Trophoblast cell (in vitro differentiated cells and primary cell): Measurements from ENCODE around the gene NEU4.

Source experiments
- DNase-seq, 2 donors: peaks; one replicate each; pipeline ENCODE4 v3.0.0-alpha.2; 2016
- H2AFZ ChIP-seq: 2 replicates; pipeline ENCODE4 v1.6.1; 2013; ENCODE audit warnings: low read length, moderate library complexity, mild to moderate bottlenecking; ENCODE audit not compliant: insufficient read depth, poor library complexity
- H2AK5ac ChIP-seq: 2 replicates; pipeline ENCODE4 v1.6.1; 2013; ENCODE audit warnings: mild to moderate bottlenecking, low read length
- H2BK120ac ChIP-seq: 2 replicates; pipeline ENCODE4 v1.6.1; 2013; ENCODE audit warnings: low read length, mild to moderate bottlenecking, moderate library complexity; ENCODE audit not compliant: insufficient read depth, poor library complexity
- H2BK12ac ChIP-seq: 2 replicates; pipeline ENCODE4 v1.6.1; 2013; ENCODE audit warnings: mild to moderate bottlenecking, low read length, moderate library complexity
- H2BK5ac ChIP-seq: 2 replicates; pipeline ENCODE4 v1.6.1; 2013; ENCODE audit warnings: low read length, low read depth, moderate library complexity, mild to moderate bottlenecking; ENCODE audit not compliant: poor library complexity
- H3K14ac ChIP-seq: 2 replicates; pipeline ENCODE4 v1.6.1; 2013; ENCODE audit warnings: mild to moderate bottlenecking, low read length
- H3K18ac ChIP-seq: 2 replicates; pipeline ENCODE4 v1.6.1; 2013; ENCODE audit warnings: mild to moderate bottlenecking, low read length
- H3K23ac ChIP-seq: 2 replicates; pipeline ENCODE4 v1.6.1; 2013; ENCODE audit warnings: low read length
- H3K27ac ChIP-seq: 2 replicates; pipeline ENCODE4 v1.5.1; 2013; ENCODE audit warnings: low read depth, mild to moderate bottlenecking, inconsistent platforms, low read length, moderate library complexity
- H3K27me3 ChIP-seq: 2 replicates; pipeline ENCODE4 v1.6.1; 2013; ENCODE audit warnings: inconsistent platforms, mild to moderate bottlenecking, low read length, moderate library complexity; ENCODE audit not compliant: insufficient read depth
- H3K36me3 ChIP-seq, 2 experiments: 1 replicate in 1 of 2; 2 replicates in 1 of 2; pipeline ENCODE4 v1.6.1; 2013; ENCODE audit warnings: low read length in 2 of 2, mild to moderate bottlenecking in 2 of 2, moderate library complexity in 1 of 2; ENCODE audit not compliant: insufficient read depth in 2 of 2, control insufficient read depth in 1 of 2
- H3K4ac ChIP-seq: 2 replicates; pipeline ENCODE4 v1.6.1; 2013; ENCODE audit warnings: low read depth, mild to moderate bottlenecking, low read length, moderate library complexity
- H3K4me1 ChIP-seq, 2 experiments: 1 replicate in 1 of 2; 2 replicates in 1 of 2; pipeline ENCODE4 v1.6.1; 2013; ENCODE audit warnings: low read length in 2 of 2, mild to moderate bottlenecking in 2 of 2, moderate library complexity in 1 of 2; ENCODE audit not compliant: insufficient read depth in 2 of 2, control insufficient read depth in 1 of 2
- H3K4me2 ChIP-seq: 2 replicates; pipeline ENCODE4 v1.6.1; 2013; ENCODE audit warnings: inconsistent platforms, mild to moderate bottlenecking, low read length, moderate library complexity
- H3K4me3 ChIP-seq: 2 replicates; pipeline ENCODE4 v1.5.1; 2013; ENCODE audit warnings: mild to moderate bottlenecking, low read depth, low read length, inconsistent platforms
- H3K79me1 ChIP-seq: one replicate; pipeline ENCODE4 v1.6.1; 2013; ENCODE audit warnings: low read length
- H3K79me2 ChIP-seq: 2 replicates; pipeline ENCODE4 v1.6.1; 2013; ENCODE audit warnings: low read length, mild to moderate bottlenecking; ENCODE audit not compliant: control insufficient read depth, insufficient read depth, poor library complexity
- H3K9ac ChIP-seq: 2 replicates; pipeline ENCODE4 v1.6.1; 2013; ENCODE audit warnings: mild to moderate bottlenecking, low read length
- H3K9me3 ChIP-seq: 2 replicates; pipeline ENCODE4 v1.6.1; 2013; ENCODE audit warnings: low read depth, mild to moderate bottlenecking, control low read depth, inconsistent platforms, low read length; ENCODE audit not compliant: insufficient read depth
- H4K12ac ChIP-seq: 2 replicates; pipeline ENCODE4 v1.6.1; 2013; ENCODE audit warnings: low read depth, mild to moderate bottlenecking, low read length, moderate library complexity
- H4K8ac ChIP-seq: 2 replicates; pipeline ENCODE4 v1.6.1; 2013; ENCODE audit warnings: low read depth, mild to moderate bottlenecking, low read length, moderate library complexity
- H4K91ac ChIP-seq: one replicate; pipeline ENCODE4 v1.6.1; 2013; ENCODE audit warnings: low read depth, mild to moderate bottlenecking, low read length, moderate library complexity
- WGBS: extraction: QIAGEN DNeasy Blood & Tissue Kit; methylation state at CpG from one replicate; pipeline ENCODE4 v1.1.7; 2013; ENCODE audit warnings: missing lambda C conversion rate; ENCODE audit not compliant: insufficient read length, insufficient coverage; ENCODE audit errors: extremely low coverage; 5-methylcytosine and 5-hydroxymethylcytosine counted together

The NEU4 gene

DNA sequence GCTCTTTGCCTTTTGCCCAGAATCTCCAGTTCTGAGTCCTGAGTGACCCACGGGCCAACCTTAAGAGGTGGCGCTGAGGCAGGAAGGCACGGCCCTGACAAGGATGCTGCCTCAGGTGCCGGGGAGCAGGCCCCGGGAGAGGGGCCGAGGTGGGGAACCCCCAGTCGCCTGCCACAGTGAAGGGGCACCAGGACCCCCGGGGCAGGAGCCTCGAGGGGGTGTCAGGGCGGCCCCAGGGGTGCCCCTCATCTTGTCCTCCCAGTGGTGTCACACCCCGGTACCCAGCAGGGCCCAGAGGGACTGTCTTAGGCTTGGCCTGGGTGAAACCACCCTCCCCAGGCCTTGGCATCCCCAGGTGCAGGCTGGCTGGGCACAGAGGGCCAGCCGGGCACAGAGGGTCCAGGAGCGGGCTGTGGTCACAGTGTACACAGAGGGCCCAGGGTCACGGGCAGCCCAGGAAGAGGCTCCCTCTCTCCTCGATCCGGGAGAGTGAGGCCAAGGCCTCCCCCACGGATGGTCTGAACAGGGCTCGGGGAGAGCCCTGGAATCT lies 48.7 kb downstream of the NEU4 start:
- no peak overlapping the region for H4K91ac ChIP-seq
- no peak overlapping the region for H3K9ac ChIP-seq
- no CpG with 5 or more reads among the region's 18 CpGs for WGBS
- no peaks in the 10 kb centered on the region for H3K4me1 ChIP-seq
- H4K12ac ChIP-seq: no peak overlapping the region
- H2BK120ac ChIP-seq: no peak overlapping the region
- H3K4me2 ChIP-seq: no peak overlapping the region
- no peak overlapping the region for H3K4me3 ChIP-seq
- no peaks in the 10 kb centered on the region for H3K79me1 ChIP-seq
- H3K14ac ChIP-seq: no peak overlapping the region
- no peaks in the 10 kb centered on the region for H3K9me3 ChIP-seq
- H3K79me2 ChIP-seq: no peaks in the 10 kb centered on the region
- H4K8ac ChIP-seq: no peak overlapping the region
- no peaks in the 10 kb centered on the region for H3K36me3 ChIP-seq
- H2AK5ac ChIP-seq: no peak overlapping the region
- H2BK12ac ChIP-seq: no peak overlapping the region
- no peak for DNase-seq
- H3K27ac ChIP-seq: no peak overlapping the region
- no peak overlapping the region for H3K23ac ChIP-seq
- no peak overlapping the region for H2AFZ ChIP-seq
- H3K4ac ChIP-seq: no peak overlapping the region
- H3K18ac ChIP-seq: no peak overlapping the region
- H2BK5ac ChIP-seq: no peak overlapping the region
- H3K27me3 ChIP-seq: no peaks in the 10 kb centered on the region

- no peaks in the 10 kb centered on the region for H3K4me1 ChIP-seq
- H2AK5ac ChIP-seq: no peak within 1 kb of the TSS
- no peak within 1 kb of the TSS for H3K4me2 ChIP-seq
- H3K9me3 ChIP-seq: no peaks in the 10 kb centered on the region
- no peaks in the 10 kb centered on the region for H3K79me2 ChIP-seq
- H3K4me3 ChIP-seq: no peak within 1 kb of the TSS
- no peak within 1 kb of the TSS for H4K91ac ChIP-seq
- no peak within 1 kb of the TSS for H3K23ac ChIP-seq
- no peak within 1 kb of the TSS for H4K8ac ChIP-seq
- no peak within 1 kb of the TSS for H4K12ac ChIP-seq
- no peak within 1 kb of the TSS for H3K14ac ChIP-seq
- H3K9ac ChIP-seq: no peak within 1 kb of the TSS
- H2AFZ ChIP-seq: no peak within 1 kb of the TSS
- no peak within 1 kb of the TSS for H2BK120ac ChIP-seq
- H2BK5ac ChIP-seq: no peak within 1 kb of the TSS
- no peaks in the 10 kb centered on the region for H3K27me3 ChIP-seq
- H3K79me1 ChIP-seq: no peaks in the 10 kb centered on the region
- H3K4ac ChIP-seq: no peak within 1 kb of the TSS
- no CpG with 5 or more reads among the region's 28 CpGs for WGBS
- H2BK12ac ChIP-seq: no peak within 1 kb of the TSS
- H3K18ac ChIP-seq: no peak within 1 kb of the TSS
- H3K36me3 ChIP-seq: no peaks in the 10 kb centered on the region
- no peak within 1 kb of the TSS for H3K27ac ChIP-seq
- DNase-seq: no peak
Observed at GRCh38 chr2:241858206-241859016, 49.4 kb downstream of the NEU4 start, which contains the start of gene PDCD1. Gene PDCD1, minus strand, starts transcription at chr2:241858894. Its CDS starts 56 bp downstream, at chr2:241858838.

GRCh38 chr2:241859017-241859435 lies 50.0 kb downstream of the NEU4 start:
- Histone ChIP-seq H3K79me1 (no peaks in the 10 kb centered on the region), H2BK120ac (no peak overlapping the region), H2BK12ac (no peak overlapping the region), H3K4me1 (no peaks in the 10 kb centered on the region), H3K4me3 (no peak overlapping the region), H3K27me3 (no peaks in the 10 kb centered on the region), H3K36me3 (no peaks in the 10 kb centered on the region), H3K9ac (no peak overlapping the region), H3K14ac (no peak overlapping the region), H2BK5ac (no peak overlapping the region), H3K9me3 (no peaks in the 10 kb centered on the region), H3K4me2 (no peak overlapping the region), H2AFZ (no peak overlapping the region), H3K79me2 (no peaks in the 10 kb centered on the region), H3K27ac (no peak overlapping the region), H3K23ac (no peak overlapping the region), H3K4ac (no peak overlapping the region), H4K91ac (no peak overlapping the region), H4K8ac (no peak overlapping the region), H4K12ac (no peak overlapping the region), H3K18ac (no peak overlapping the region), H2AK5ac (no peak overlapping the region)
- WGBS: no CpG with 5 or more reads among the region's 9 CpGs
- no peak for DNase-seq

DNA sequence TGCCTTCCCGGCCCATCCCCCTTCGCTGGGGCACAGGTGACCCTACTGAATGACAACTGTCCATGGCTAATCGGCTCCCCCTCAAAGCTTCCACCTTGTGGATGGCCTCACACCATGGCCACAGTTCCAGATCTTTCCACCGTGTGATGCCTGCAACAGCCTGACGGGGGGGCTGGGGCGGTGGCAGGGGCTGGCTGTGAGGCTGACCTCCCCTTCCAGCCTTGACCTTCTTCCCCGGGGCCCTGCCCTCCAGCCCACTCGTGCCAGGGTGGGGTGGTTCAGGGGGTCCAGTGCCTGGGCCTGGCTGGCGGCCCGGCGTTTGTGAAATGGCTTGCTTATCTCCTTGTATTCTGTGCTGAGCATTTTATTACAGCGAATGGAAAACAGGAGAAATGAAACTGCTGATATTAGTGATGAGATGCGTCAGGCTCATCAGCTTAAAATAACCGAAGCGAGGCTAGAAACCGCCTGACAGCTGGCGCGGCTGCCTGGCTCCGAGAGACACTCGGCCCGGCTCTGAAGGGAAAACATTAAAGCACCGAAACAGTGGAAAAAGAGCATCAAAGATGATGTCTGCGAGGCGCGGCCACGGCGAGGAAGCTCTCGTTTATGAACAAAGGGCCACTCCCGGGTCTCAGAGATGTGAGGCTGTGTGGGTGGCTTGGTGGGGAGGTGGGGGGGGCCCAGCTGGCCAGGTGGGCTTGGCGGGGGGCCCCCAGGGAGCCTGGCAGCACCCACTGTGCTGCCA lies 50.6 kb downstream of the NEU4 start:
- H3K79me2 ChIP-seq: no peaks in the 10 kb centered on the region
- H3K27me3 ChIP-seq: no peaks in the 10 kb centered on the region
- H2BK5ac ChIP-seq: no peak overlapping the region
- H3K14ac ChIP-seq: no peak overlapping the region
- no peak overlapping the region for H3K18ac ChIP-seq
- H2BK12ac ChIP-seq: no peak overlapping the region
- no peaks in the 10 kb centered on the region for H3K36me3 ChIP-seq
- H3K9me3 ChIP-seq: peaks cover 5% of the 10 kb centered on the region
- H4K12ac ChIP-seq: no peak overlapping the region
- no peak overlapping the region for H2BK120ac ChIP-seq
- no peak overlapping the region for H3K4me3 ChIP-seq
- H4K8ac ChIP-seq: no peak overlapping the region
- H3K4me2 ChIP-seq: no peak overlapping the region
- H2AK5ac ChIP-seq: no peak overlapping the region
- no peaks in the 10 kb centered on the region for H3K4me1 ChIP-seq
- H3K27ac ChIP-seq: no peak overlapping the region
- H4K91ac ChIP-seq: no peak overlapping the region
- no peaks in the 10 kb centered on the region for H3K79me1 ChIP-seq
- no CpG with 5 or more reads among the region's 30 CpGs for WGBS
- no peak overlapping the region for H2AFZ ChIP-seq
- no peak overlapping the region for H3K23ac ChIP-seq
- no peak overlapping the region for H3K9ac ChIP-seq
- peak in 1 of 2 donors; percentile 31 for DNase-seq
- H3K4ac ChIP-seq: no peak overlapping the region
